ENCODE measurements around the gene PDCD11.

GRCh38 chr10:103367379-103367781, 29.0 kb upstream of the PDCD11 start:
- TF ChIP-seq POLR2A (IDR thresholded peaks at IDR 0.05) (no peak), CTCF (IDR thresholded peaks at IDR 0.05) (no peak), EP300 (IDR thresholded peaks at IDR 0.05) (no peak), POLR2AphosphoS5 (IDR thresholded peaks at IDR 0.05) (no peak)

Data from stomach (tissue), 4 donors.